OCI-LY3 (cell line): Measurements from ENCODE around the gene PARD3B.

Source experiments
- H2AFZ ChIP-seq: fragments of 200-600, 300-600 bp; shearing (Covaris generic); 2 replicates; pipeline ENCODE4 v1.6.0; 2014; ENCODE audit warnings: antibody characterized with exemption, low read depth, low read length
- H3K27ac ChIP-seq: fragments of 200-600, 300-600 bp; sonication (generic); 2 replicates; pipeline ENCODE4 v1.5.1; 2014; ENCODE audit warnings: mild to moderate bottlenecking, low read length, moderate library complexity, mixed read lengths
- H3K27me3 ChIP-seq: fragments of 200-600, 300-600 bp; sonication (generic); 2 replicates; pipeline ENCODE4 v1.6.1; 2014; ENCODE audit warnings: low read depth, low read length, mixed read lengths
- H3K36me3 ChIP-seq: fragments of 200-600, 300-600 bp; sonication (generic); replicated peaks from 2 replicates; pipeline ENCODE3; 2014; ENCODE audit warnings: low read depth, low read length, mixed read lengths
- H3K4me1 ChIP-seq: fragments of 300-600, 200-600 bp; sonication (generic); 2 replicates; pipeline ENCODE4 v1.6.1; 2014; ENCODE audit warnings: low read length, mixed read lengths
- H3K4me2 ChIP-seq: fragments of 200-600, 300-600 bp; sonication (generic); 2 replicates; pipeline ENCODE4 v1.6.1; 2014; ENCODE audit warnings: low read length, mixed read lengths
- H3K4me3 ChIP-seq: fragments of 300-600, 200-600 bp; sonication (generic); 2 replicates; pipeline ENCODE4 v1.5.1; 2014; ENCODE audit warnings: antibody characterized with exemption, mild to moderate bottlenecking, low read length, moderate library complexity
- H3K79me2 ChIP-seq: fragments of 300-600, 200-600 bp; shearing (Covaris generic); 2 replicates; pipeline ENCODE4 v1.6.1; 2014; ENCODE audit warnings: mild to moderate bottlenecking, low read length, mixed read lengths
- H3K9ac ChIP-seq: fragments of 300-600, 200-600 bp; shearing (Covaris generic); 2 replicates; pipeline ENCODE4 v1.6.0; 2014; ENCODE audit warnings: mild to moderate bottlenecking, low read length, moderate library complexity
- H3K9me3 ChIP-seq: fragments of 200-600, 300-600 bp; shearing (Covaris generic); 2 replicates; pipeline ENCODE4 v1.6.1; 2014; ENCODE audit warnings: low read length, mixed read lengths; ENCODE audit not compliant: insufficient read depth
- H4K20me1 ChIP-seq: fragments of 200-600, 300-600 bp; sonication (generic); 2 replicates; pipeline ENCODE4 v1.6.1; 2016; ENCODE audit warnings: low read length, mixed read lengths; ENCODE audit not compliant: insufficient read depth
- CTCF ChIP-seq: fragments of 200-600, 300-600 bp; sonication (generic); IDR thresholded peaks from 2 replicates; pipeline ENCODE4 v1.5.1; 2014; ENCODE audit warnings: antibody characterized with exemption, low read length, low read depth
- EZH2phosphoT487 ChIP-seq: fragments of 200-600 bp; shearing (Covaris generic); IDR thresholded peaks from 2 replicates; pipeline ENCODE4 v1.6.1; 2018; ENCODE audit warnings: antibody characterized with exemption, mixed run types, low read depth

The PARD3B gene

GRCh38 chr2:205237524-205237923 lies 692.2 kb downstream of the PARD3B start:
- Histone ChIP-seq H3K27ac (no peak overlapping the region), H3K4me2 (no peak overlapping the region), H3K4me3 (no peak overlapping the region), H3K9me3 (no peaks in the 10 kb centered on the region), H2AFZ (no peak overlapping the region), H3K27me3 (no peaks in the 10 kb centered on the region), H4K20me1 (no peaks in the 10 kb centered on the region), H3K9ac (no peak overlapping the region), H3K79me2 (no peaks in the 10 kb centered on the region), H3K36me3 (no peaks in the 10 kb centered on the region), H3K4me1 (no peaks in the 10 kb centered on the region)
- no peak for TF ChIP-seq EZH2phosphoT487
- no peak for TF ChIP-seq CTCF

- Histone ChIP-seq H3K4me1 (no peaks in the 10 kb centered on the region), H2AFZ (no peak overlapping the region), H3K4me3 (no peak overlapping the region), H3K27ac (no peak overlapping the region), H3K27me3 (no peaks in the 10 kb centered on the region), H3K36me3 (no peaks in the 10 kb centered on the region), H3K79me2 (no peaks in the 10 kb centered on the region), H3K4me2 (no peak overlapping the region), H3K9ac (no peak overlapping the region), H3K9me3 (no peaks in the 10 kb centered on the region), H4K20me1 (no peaks in the 10 kb centered on the region)
- TF ChIP-seq EZH2phosphoT487 (no peak), CTCF (no peak)
Measured at GRCh38 chr2:205245001-205245400, 699.7 kb downstream of the PARD3B start.

GRCh38 chr2:205245652-205246051 lies 700.4 kb downstream of the PARD3B start:
- H4K20me1 ChIP-seq: no peaks in the 10 kb centered on the region
- H3K4me3 ChIP-seq: no peak overlapping the region
- no peaks in the 10 kb centered on the region for H3K36me3 ChIP-seq
- H3K9me3 ChIP-seq: no peaks in the 10 kb centered on the region
- H3K4me2 ChIP-seq: no peak overlapping the region
- H3K9ac ChIP-seq: no peak overlapping the region
- H3K27ac ChIP-seq: no peak overlapping the region
- H3K79me2 ChIP-seq: no peaks in the 10 kb centered on the region
- H3K4me1 ChIP-seq: no peaks in the 10 kb centered on the region
- no peaks in the 10 kb centered on the region for H3K27me3 ChIP-seq
- no peak overlapping the region for H2AFZ ChIP-seq
- TF ChIP-seq CTCF (no peak), EZH2phosphoT487 (no peak)

DNA sequence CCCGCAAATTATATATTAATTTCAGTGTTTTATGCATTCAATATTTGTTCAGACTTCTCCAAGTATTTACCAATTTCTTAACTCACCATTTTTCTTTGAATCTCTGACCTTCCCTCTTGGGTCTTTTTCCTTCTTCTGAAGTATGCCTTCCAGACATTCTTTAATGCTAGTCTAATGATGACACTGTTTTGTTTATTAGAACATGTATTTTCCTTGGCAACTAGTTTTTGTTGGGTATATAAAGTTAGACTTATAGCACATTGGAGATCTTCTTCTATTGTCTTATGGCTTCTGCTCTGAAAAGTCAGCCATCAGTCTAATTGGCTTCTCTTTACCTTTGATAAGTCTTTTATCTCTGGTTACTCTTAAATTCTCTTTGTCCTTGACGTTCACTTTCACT lies 713.8 kb downstream of the PARD3B start:
- TF ChIP-seq EZH2phosphoT487 (no peak), CTCF (no peak)
- H3K9ac ChIP-seq: no peak overlapping the region

More for the DNA sequence above, 713.8 kb downstream of the PARD3B start:
- Histone ChIP-seq H3K4me1 (no peaks in the 10 kb centered on the region), H3K9me3 (no peaks in the 10 kb centered on the region), H3K4me3 (no peak overlapping the region), H4K20me1 (no peaks in the 10 kb centered on the region), H2AFZ (no peak overlapping the region), H3K27me3 (no peaks in the 10 kb centered on the region), H3K36me3 (no peaks in the 10 kb centered on the region), H3K79me2 (no peaks in the 10 kb centered on the region), H3K4me2 (no peak overlapping the region), H3K27ac (no peak overlapping the region)
